ENCODE data around the gene LGI4. TPM values are rescaled to one million over a fixed set of nuclear protein-coding genes. Genes with fewer than 3 reads are reported as not detected.

The LGI4 gene
- total RNA-seq, 1 experiment from 2014 or later: 3.2 TPM

DNA sequence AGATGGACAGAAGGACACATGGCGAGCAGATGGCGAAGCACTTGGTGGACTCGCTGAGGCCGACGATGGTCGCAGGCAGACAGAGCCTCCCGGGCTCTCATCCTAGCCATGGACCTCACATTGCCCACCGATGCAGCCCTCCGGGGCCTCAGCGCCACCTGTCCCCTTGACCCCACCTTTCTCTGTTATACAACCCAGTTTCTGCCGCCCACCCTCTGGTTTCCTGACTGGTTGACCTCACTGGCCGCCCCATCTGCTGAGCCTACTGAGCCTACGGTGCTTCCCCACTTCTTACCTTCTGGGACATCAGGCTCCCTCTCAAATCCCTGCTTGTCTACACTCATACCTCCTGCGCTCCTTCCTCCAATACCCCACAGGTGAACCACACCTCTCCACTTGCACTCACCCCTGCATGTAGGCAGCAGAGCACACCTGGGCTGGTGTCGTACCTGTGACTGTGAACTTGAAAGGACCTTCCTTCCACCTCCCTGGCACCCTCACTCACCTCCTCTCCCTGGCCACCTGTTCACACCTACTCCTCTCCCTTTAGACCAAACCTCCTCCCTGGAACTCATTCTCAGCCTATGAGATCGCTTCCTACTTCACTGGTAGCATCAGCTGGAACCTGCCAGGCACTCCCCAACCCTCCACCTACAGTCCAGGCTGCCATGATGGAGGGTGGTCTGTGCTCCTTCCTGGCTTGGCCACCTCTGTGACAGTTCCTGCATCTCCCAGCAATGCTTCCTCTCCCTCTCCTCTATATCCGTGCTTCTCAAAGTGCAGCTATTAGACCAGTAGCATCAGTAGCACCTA lies 57.2 kb downstream of the LGI4 start:
- H2BK5ac ChIP-seq (ENCODE audit: insufficient read length, low read length): no peak overlapping the region
- no peak overlapping the region for H4K5ac ChIP-seq (ENCODE audit: insufficient read length, low read depth, low read length)
- H3T11ph ChIP-seq (ENCODE audit: low read length): no peak overlapping the region
- no peaks in the 10 kb centered on the region for H3K27me3 ChIP-seq (ENCODE audit: insufficient read depth, low read length)
- WGBS (ENCODE audit: extremely low coverage, insufficient read length, low lambda C conversion rate): no CpG with 5 or more reads among the region's 17 CpGs
- H2BK120ac ChIP-seq (ENCODE audit: low read depth, low read length, poor library complexity, severe bottlenecking): no peak overlapping the region
- no peak overlapping the region for H4K91ac ChIP-seq (ENCODE audit: insufficient read length, low read depth, low read length)
- no peak overlapping the region for H3K9ac ChIP-seq (ENCODE audit: extremely low read depth, insufficient read length, low read length)
- H3K14ac ChIP-seq (ENCODE audit: insufficient read depth, low read length): no peak overlapping the region
- no peak overlapping the region for H2BK15ac ChIP-seq (ENCODE audit: low read depth, low read length)
- H3K27me3 Mint-ChIP-seq (ENCODE audit: low read depth): peaks cover 9% of the 10 kb centered on the region
- H2AFZ ChIP-seq (ENCODE audit: low read length): no peak overlapping the region
- no peaks in the 10 kb centered on the region for H3K9me3 ChIP-seq (ENCODE audit: control insufficient read depth, low read depth, low read length)
- peaks cover 0 to 3% of the 10 kb centered on the region in 2 experiments; a peak in 4 of 5 replicates for H3K9me3 Mint-ChIP-seq
- H2BK20ac ChIP-seq (ENCODE audit: low read depth, low read length, poor library complexity, severe bottlenecking): no peak overlapping the region
- H3K23me2 ChIP-seq (ENCODE audit: insufficient read length, low read depth, low read length, poor library complexity, severe bottlenecking): no peaks in the 10 kb centered on the region
- H4K8ac ChIP-seq (replicated peaks; ENCODE audit: insufficient read length, low read depth, low read length): no peak overlapping the region
- no peak overlapping the region for H3K56ac ChIP-seq (ENCODE audit: insufficient read length, low read depth, low read length)
- no peak overlapping the region for H2BK12ac ChIP-seq (ENCODE audit: insufficient read length, low read depth, low read length)
- no peak for DNase-seq
- peaks cover 0 to 5% of the 10 kb centered on the region in 2 experiments; a peak in 2 of 4 replicates for H3K4me1 Mint-ChIP-seq
- H3K27ac Mint-ChIP-seq: no peak overlapping the region; a peak in 2 of 7 replicates
- 0 out of 7 replicates have a peak, but pooled peaks cover 0 to 2% (median 0%) of the 10 kb centered on the region in 3 experiments for H3K36me3 Mint-ChIP-seq (ENCODE audit: insufficient read depth in 1 of 3, low read depth in 3 of 3)
- H3K79me2 ChIP-seq (ENCODE audit: insufficient read depth, low read length): no peaks in the 10 kb centered on the region
- no peak overlapping the region for H3K4me3 Mint-ChIP-seq
- H3K23ac ChIP-seq (ENCODE audit: insufficient read length, low read depth, low read length): no peak overlapping the region
- no peak overlapping the region for H3K27ac ChIP-seq (ENCODE audit: insufficient read length, low read depth, low read length)
- no peak for TF ChIP-seq CTCF (conservative IDR thresholded peaks at IDR 0.05)
- H4K20me1 ChIP-seq (ENCODE audit: control insufficient read depth, insufficient read depth, insufficient read length): no peaks in the 10 kb centered on the region
- no peaks in the 10 kb centered on the region for H3K79me1 ChIP-seq (ENCODE audit: insufficient read depth, low read depth, low read length, poor library complexity, severe bottlenecking)
- no peak overlapping the region for H3K18ac ChIP-seq (ENCODE audit: insufficient read length, low read depth, low read length)
- H3K4me2 ChIP-seq (ENCODE audit: insufficient read depth, insufficient read length, low read length): no peak overlapping the region
- no peak overlapping the region for H3K4ac ChIP-seq (ENCODE audit: low read depth, low read length)
- no peak overlapping the region for H2AK5ac ChIP-seq (ENCODE audit: insufficient read length, low read length)
- no peaks in the 10 kb centered on the region for H3K4me1 ChIP-seq (ENCODE audit: insufficient read depth, low read length)
